NCI-H1048 (cell line): ENCODE results near the gene FER1L5.

Experiments
- DNase-seq: peaks from one replicate; lab custom pipeline; 2025; lab: John Stamatoyannopoulos, UW

Gene FER1L5

GRCh38 chr2:96739633-96740428, 97.3 kb downstream of the FER1L5 start, which contains the start of gene LMAN2L:
LMAN2L (minus strand) TSS chr2:96740064; CDS start chr2:96740040, 24 bp downstream.
- peak; percentile 97 for DNase-seq

GRCh38 chr2:96747061-96747617, 104.6 kb downstream of the FER1L5 start:
- DNase-seq, result no peak

GRCh38 chr2:96751800-96752199, 109.2 kb downstream of the FER1L5 start:
- DNase-seq, result no peak

- DNase-seq, result no peak
Measured at GRCh38 chr2:96753661-96754282, 111.2 kb downstream of the FER1L5 start.

- DNase-seq, result no peak
Measured at GRCh38 chr2:96754317-96754716, 111.8 kb downstream of the FER1L5 start.
